HL-60/S4 (cell line): ENCODE measurements around the gene ZNF385B.

ENCODE experiments used
- in situ Hi-C: fragments of 300-500 bp; cut with MboI; formaldehyde crosslinking; loops from 2 replicates; pipeline ENCODE4 v1.14.3; 2022; ENCODE audit warnings: low sequenced_read_pairs

The ZNF385B gene

GRCh38 chr2:179559108-179559806 is 302.2 kb downstream of the ZNF385B start:
- in situ Hi-C loops = no loop called here

DNA sequence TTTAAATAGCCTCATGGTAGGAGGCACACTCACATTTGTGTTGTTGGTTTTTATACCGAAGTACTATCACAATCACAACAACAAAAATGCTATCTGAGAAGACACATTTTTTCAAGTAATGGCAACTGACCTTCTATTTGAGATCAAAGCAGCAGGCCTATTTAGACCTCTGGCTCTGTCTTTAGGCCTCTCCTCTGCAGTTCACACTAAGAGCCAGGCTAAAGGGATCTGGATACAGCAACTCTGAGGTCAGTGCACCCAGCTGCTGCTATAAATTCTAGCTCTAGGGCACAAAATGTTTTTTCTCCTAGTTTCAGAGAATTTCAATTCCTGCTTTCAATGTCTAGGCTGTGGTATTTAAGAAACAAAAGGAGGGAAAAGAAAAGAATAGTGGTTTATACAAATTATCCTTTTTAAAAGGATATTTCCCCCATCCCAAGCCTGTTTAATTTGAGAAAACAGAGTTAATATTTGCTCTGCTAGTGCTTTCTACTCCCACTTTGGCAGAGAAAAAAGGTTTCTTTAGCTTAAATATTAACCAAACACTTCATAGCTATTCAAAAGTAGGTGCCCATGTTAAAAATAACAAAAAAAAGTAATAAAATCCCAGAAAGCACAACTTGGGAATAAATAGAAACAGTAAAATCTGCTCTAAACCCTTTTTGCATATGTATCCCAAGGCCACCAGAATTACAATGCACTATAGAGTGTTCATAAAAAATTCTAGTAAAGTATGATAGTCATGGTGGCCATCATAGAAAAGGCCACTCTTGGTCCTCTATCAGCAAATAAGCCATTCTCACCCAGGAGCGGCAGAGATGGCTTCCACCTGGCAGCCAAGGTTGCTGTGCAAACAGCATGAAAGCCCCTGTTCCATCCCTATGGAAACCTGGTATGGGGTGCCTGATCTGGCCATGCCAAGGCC is 303.1 kb downstream of the ZNF385B start:
- in situ Hi-C loops = no loop called here

GRCh38 chr2:179556425-179556824 is 305.0 kb downstream of the ZNF385B start:
- in situ Hi-C loops = no loop called here

GRCh38 chr2:179555691-179556283 is 305.6 kb downstream of the ZNF385B start:
- in situ Hi-C loops = no loop called here

DNA sequence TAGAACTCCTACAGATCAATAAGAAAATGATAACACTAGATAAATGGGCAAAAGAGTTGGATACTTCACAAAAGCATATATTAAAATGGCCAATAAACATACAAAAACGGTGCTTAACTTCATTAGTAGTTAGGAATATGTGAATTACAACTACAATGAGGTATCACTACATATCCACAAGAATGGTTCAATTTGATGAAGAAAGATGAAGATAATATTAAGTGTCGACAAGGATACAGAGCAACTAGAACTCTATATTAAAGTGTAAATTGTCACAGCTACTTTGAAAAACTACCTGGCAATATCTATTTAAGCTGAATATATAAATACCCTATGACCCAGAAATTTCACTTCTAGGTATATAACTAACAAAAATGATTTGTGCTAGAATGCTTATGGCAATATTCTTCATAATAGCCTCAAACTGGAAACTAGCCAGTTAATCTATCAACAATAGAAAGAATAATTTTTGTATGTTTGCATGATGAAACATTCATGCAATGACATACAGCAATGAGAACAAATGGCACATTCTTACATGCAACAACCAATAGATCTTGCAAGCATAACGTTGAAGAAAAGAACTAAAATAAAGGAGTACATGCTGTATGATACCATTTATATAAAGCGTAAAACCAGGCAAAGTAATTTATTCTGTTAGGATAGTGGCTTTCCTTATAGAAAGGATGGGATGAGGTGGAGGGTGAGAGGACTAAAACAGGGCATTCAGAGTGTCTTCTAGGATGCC is 306.6 kb downstream of the ZNF385B start:
- in situ Hi-C loops = no loop called here

DNA sequence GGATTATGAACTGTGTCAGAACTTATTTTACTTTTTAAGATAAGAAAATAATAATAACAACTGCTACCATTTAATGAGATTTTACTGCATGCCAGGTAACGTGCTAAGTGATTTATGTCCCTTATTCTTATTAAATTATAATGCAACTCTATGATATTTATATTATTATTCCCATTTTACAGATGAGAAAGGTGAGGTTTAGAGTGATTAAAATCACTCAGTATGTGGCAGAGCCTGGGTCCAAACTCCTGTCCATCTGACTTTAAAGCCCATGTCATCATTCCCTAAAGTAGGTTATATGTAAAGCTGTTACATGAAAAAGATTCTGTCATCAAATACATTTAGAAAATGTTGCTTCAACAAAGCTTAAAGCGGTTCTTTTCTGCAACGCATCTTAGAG is 308.0 kb downstream of the ZNF385B start:
- in situ Hi-C loops = no loop called here

- in situ Hi-C loops = no loop called here
Observed at GRCh38 chr2:179551539-179552045, 309.8 kb downstream of the ZNF385B start.

- in situ Hi-C loops = no loop called here
Observed at GRCh38 chr2:179550849-179551248, 310.6 kb downstream of the ZNF385B start.

DNA sequence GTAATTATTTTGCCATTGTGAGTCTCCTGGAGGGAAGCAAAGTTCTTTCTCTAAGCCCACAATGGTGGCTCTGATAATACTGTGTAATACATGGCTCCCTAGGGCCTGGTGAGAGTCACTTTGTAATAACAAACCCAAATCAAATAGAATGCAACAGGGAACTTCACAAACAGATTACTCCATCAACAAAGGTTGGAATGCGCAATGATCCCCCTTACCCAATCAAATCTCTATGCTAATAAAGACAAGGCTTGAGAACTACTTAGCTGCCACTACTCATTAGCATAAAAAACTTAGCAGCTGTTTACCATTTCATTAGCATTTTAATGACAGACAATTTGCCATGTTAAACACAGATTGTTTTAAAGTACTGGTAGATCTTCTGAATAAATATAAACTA is 311.2 kb downstream of the ZNF385B start:
- in situ Hi-C loops = no loop called here

DNA sequence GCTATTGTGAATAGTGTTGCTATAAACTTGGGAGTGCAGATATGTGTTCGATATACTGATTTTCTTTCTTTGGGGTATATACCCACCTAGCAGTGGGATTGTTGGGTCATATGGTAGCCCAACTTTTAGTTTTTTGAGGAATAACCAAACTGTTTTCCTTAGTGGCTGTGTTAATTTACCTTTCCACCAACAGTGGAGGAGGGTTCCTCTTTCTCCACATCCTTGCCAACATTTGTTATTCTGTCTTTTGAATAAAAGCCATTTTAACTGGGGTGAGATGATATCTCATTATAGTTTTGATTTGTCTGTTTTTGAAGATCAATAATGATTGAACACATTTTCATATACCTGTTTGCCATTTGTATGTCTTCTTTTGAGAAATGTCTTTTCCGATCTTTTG is 314.8 kb downstream of the ZNF385B start:
- in situ Hi-C loops = no loop called here

DNA sequence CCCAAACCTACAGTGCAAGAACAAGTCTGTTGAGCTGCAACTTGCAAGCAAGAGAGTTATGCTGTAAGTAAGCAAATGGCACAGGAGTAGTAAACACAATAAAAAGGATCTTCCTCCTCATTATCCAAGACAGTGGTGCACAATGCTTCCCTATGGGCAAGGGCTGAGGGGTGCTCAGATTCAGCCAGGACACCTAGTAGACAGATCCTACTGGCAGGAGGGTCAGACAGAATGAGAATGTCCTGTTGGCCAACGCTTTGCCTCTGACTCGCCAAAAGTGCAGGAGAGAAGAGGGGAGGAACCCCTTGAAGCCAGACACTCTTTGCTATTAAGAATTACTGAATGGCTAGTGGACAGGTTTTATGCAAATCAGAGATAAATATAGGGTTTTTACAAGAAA is 316.4 kb downstream of the ZNF385B start:
- in situ Hi-C loops = no loop called here

DNA sequence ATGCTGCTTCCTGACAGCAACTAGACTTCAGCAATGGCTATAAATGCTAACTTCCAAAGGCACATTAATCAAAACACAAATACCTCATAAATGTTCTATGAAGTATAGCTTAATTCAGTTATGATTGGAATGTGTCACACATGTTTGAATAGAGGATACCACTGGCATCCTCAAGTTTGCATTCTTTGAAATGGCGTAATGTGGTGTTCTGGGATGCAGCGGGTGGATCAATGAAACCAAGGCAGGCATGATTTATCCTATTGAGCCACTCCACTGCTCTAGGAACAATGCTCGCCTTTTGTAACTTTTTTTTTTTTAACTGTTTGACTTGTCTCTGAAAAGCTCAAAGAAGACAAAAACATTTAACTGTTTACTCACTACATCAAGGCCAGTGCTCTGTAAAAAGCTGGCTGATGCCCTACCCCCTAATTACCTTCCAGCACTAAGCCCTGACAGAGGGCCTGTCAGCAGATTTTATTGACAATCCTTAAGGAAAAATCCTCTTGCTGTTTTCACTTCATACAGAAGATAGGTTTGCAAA is 318.0 kb downstream of the ZNF385B start:
- in situ Hi-C loops = no loop called here

GRCh38 chr2:179541586-179541985 is 319.8 kb downstream of the ZNF385B start:
- in situ Hi-C loops = no loop called here

DNA sequence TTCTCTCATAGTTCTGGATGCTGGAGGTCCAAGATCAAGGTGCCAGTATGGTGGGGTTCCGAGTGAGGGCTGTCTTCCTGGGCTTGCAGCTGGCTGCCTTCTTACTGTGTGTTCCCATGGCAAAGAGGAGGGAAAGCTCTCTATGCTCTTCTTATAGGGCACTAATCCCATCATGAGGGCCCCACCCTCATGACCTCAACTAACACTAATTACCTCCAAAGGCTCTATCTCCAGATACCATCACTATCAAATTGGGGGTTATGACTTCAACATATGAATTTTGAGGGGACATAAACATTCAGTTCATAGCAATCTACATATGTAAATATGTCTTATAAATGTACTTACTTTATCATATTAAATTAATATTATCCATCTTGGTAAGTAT is 322.3 kb downstream of the ZNF385B start:
- in situ Hi-C loops = no loop called here

- in situ Hi-C loops = no loop called here
Observed at GRCh38 chr2:179538406-179539123, 322.8 kb downstream of the ZNF385B start.

GRCh38 chr2:179536185-179536584 is 325.2 kb downstream of the ZNF385B start:
- in situ Hi-C loops = no loop called here

DNA sequence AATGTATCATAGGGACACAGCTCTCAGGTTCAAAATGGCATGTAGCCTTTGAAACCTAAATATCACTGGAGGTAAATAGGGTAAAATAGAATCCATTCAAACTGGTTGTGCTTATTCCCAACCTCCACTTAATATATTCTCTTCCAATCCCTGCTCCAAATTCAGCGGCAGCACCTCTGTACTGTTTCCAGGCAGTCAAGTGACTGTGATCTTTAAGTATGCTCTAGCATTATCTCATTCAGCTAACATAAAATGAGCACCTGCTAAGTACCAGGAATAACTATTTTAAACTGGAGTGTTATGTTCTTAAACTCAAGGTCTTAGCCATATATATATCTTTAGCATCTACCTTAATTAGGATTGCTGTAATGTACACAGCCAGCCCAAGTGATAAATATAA is 327.5 kb downstream of the ZNF385B start:
- in situ Hi-C loops = no loop called here

DNA sequence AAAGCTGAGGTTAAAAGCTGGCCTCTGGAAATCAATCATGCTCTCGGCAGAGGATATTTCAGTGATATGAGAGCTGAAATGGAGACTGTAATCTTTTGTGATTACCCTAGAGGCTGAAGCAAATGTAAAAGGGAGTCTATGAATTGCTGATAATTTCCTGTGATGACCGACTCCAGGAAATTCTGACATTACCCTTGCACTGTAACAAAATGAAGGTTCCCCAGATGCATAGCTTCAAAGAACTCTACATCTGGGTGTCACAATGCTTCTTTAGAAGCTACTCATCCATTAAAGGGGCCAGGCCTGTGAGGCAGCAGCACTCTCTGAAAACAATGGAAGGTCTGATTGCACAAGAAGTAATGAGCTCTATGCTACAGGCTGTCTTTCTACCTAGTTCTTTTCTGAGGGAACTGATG is 328.5 kb downstream of the ZNF385B start:
- in situ Hi-C loops = no loop called here

- in situ Hi-C loops = no loop called here
Observed at GRCh38 chr2:179528576-179529069, 332.8 kb downstream of the ZNF385B start.

GRCh38 chr2:179525340-179525739 is 336.1 kb downstream of the ZNF385B start:
- in situ Hi-C loops = no loop called here
